Endothelial cell of umbilical vein (primary cell): Measurements from ENCODE around the gene EID2B. TPM values are rescaled to one million over a fixed set of nuclear protein-coding genes. Genes with fewer than 3 reads are reported as not detected.

ENCODE experiments used
- BruUV-seq: library from RNA; stranded (reverse); fragments of 400-500 nt; replicated peaks from 2 replicates; lab custom pipeline; 2021; lab: Mats Ljungman, UMichigan
- CTCF ChIA-PET: fragments of 300-600, 350-600 bp; sonication (Branson Sonifier 250); formaldehyde crosslinking; loops from one replicate; lab custom pipeline; 2021; ENCODE audit warnings: antibody characterized with exemption, inconsistent platforms; lab: Charles Lee
- POLR2A ChIA-PET: fragments of 300-600, 350-600 bp; sonication (Branson Sonifier 250); formaldehyde crosslinking; loops from one replicate; lab custom pipeline; 2021; ENCODE audit warnings: antibody characterized with exemption, inconsistent platforms; lab: Charles Lee
- DNase-seq: peaks from one replicate; pipeline ENCODE4 v3.0.0-alpha.2; 2011; ENCODE audit warnings: low read depth, low spot score
- FAIRE-seq: peaks from 2 replicates; lab custom pipeline; 2011; peaks lifted over from hg19 to GRCh38; lab: Jason Lieb, UNC
- H2AFZ ChIP-seq: 2 replicates; pipeline ENCODE4 v1.6.0; 2012; ENCODE audit warnings: low read depth, low read length, control low read depth, inconsistent platforms
- H3K27ac ChIP-seq: 2 replicates; pipeline ENCODE4 v1.5.1; 2011; ENCODE audit warnings: low read depth, mild to moderate bottlenecking, control low read depth, low read length, moderate library complexity; ENCODE audit not compliant: insufficient read depth
- H3K27me3 ChIP-seq, 2 experiments: 2 replicates each; pipeline versions ENCODE4 v1.6.0 to v1.6.1; 2011; ENCODE audit warnings: low read length in 2 of 2, mixed read lengths in 1 of 2; ENCODE audit not compliant: control insufficient read depth in 2 of 2, insufficient read depth in 2 of 2
- H3K36me3 ChIP-seq, 2 experiments: 2 replicates in 1 of 2; 3 replicates in 1 of 2; pipeline ENCODE4 v1.5.1; 2011; ENCODE audit warnings: low read length in 2 of 2, mild to moderate bottlenecking in 1 of 2, moderate library complexity in 1 of 2; ENCODE audit not compliant: control insufficient read depth in 2 of 2, insufficient read depth in 2 of 2; ENCODE audit errors: extremely low read depth in 1 of 2
- H3K4me1 ChIP-seq: 3 replicates; pipeline ENCODE4 v1.5.1; 2011; ENCODE audit warnings: mild to moderate bottlenecking, low read length; ENCODE audit not compliant: control insufficient read depth, insufficient read depth; ENCODE audit errors: extremely low read depth
- H3K4me2 ChIP-seq: 2 replicates; pipeline ENCODE4 v1.6.1; 2011; ENCODE audit warnings: low read length, control low read depth, mixed read lengths; ENCODE audit not compliant: insufficient read depth
- H3K4me3 ChIP-seq, 3 experiments: fragments of 200-600 bp in 1 of 3; sonication (generic), shearing (Covaris generic) in 1 of 3; replicated peaks in 1 of 3; 2 replicates each; pipeline ENCODE4 v1.5.1; 2011 to 2016; ENCODE audit warnings: control low read depth in 3 of 3, low read length in 3 of 3, mild to moderate bottlenecking in 2 of 3, inconsistent platforms in 1 of 3, low read depth in 1 of 3, moderate library complexity in 1 of 3; ENCODE audit not compliant: insufficient read depth in 1 of 3
- H3K79me2 ChIP-seq: 2 replicates; pipeline ENCODE4 v1.6.0; 2012; ENCODE audit warnings: low read length, inconsistent platforms; ENCODE audit not compliant: control insufficient read depth, insufficient read depth
- H3K9ac ChIP-seq: replicated peaks from 2 replicates; pipeline ENCODE3; 2011; ENCODE audit warnings: low read length, control low read depth; ENCODE audit not compliant: insufficient read depth; ENCODE audit errors: extremely low read depth
- H3K9me1 ChIP-seq: replicated peaks from 3 replicates; pipeline ENCODE4 v1.6.0; 2011; ENCODE audit warnings: mild to moderate bottlenecking, low read length; ENCODE audit not compliant: control insufficient read depth, insufficient read depth; ENCODE audit errors: extremely low read depth
- H3K9me3 ChIP-seq: replicated peaks from 2 replicates; pipeline ENCODE4 v1.5.1; 2012; ENCODE audit warnings: low read length, inconsistent platforms; ENCODE audit not compliant: control insufficient read depth, insufficient read depth
- H4K20me1 ChIP-seq: replicated peaks from 2 replicates; pipeline ENCODE3; 2011; ENCODE audit warnings: mild to moderate bottlenecking, low read length; ENCODE audit not compliant: control insufficient read depth, insufficient read depth; ENCODE audit errors: extremely low read depth
- EZH2 ChIP-seq: IDR thresholded peaks from 2 replicates; pipeline ENCODE4 v1.6.1; 2012; ENCODE audit warnings: borderline replicate concordance, low read depth, mild to moderate bottlenecking, moderate library complexity, low read length, inconsistent platforms; ENCODE audit not compliant: severe bottlenecking
- FOS ChIP-seq: IDR thresholded peaks from 2 replicates; pipeline ENCODE4 v1.6.1; 2011; ENCODE audit warnings: mild to moderate bottlenecking, low read length, moderate library complexity, borderline replicate concordance; ENCODE audit not compliant: insufficient read depth
- GATA2 ChIP-seq: IDR thresholded peaks from 2 replicates; pipeline ENCODE4 v1.7.0; 2011; ENCODE audit warnings: low read depth, mild to moderate bottlenecking, moderate library complexity, mixed read lengths, low read length; ENCODE audit not compliant: insufficient read length, insufficient read depth
- JUN ChIP-seq: IDR thresholded peaks from 2 replicates; pipeline ENCODE4 v1.6.1; 2011; ENCODE audit warnings: borderline replicate concordance, low read depth; ENCODE audit not compliant: insufficient read length, insufficient read depth
- MYC ChIP-seq: IDR thresholded peaks from one replicate; pipeline ENCODE4 v1.6.1; 2011; ENCODE audit warnings: mild to moderate bottlenecking, low read depth, low read length
- POLR2A ChIP-seq: IDR thresholded peaks from 2 replicates; pipeline ENCODE4 v1.6.1; 2012; ENCODE audit warnings: low read depth, mild to moderate bottlenecking, control low read depth, low read length
- POLR2AphosphoS5 ChIP-seq: IDR thresholded peaks from 2 replicates; pipeline ENCODE4 v1.6.1; 2012; ENCODE audit warnings: low read depth, mild to moderate bottlenecking, control low read depth, low read length, moderate library complexity; ENCODE audit not compliant: insufficient read depth
- dilution Hi-C: fragments of 300-500 bp; cut with MboI; formaldehyde crosslinking; loops from one replicate; pipeline ENCODE4 v1.15.0; 2019; ENCODE audit warnings: low sequenced_read_pairs; ENCODE audit not compliant: extremely low pct_ligation_motif_present
- intact Hi-C: fragments of 100-400 bp; cut with micrococcal nuclease; formaldehyde crosslinking; loops from one replicate; pipeline ENCODE4 v1.10.0; 2022
- polyA plus RNA-seq, 4 experiments: library from polyadenylated mRNA; depleted of rRNA in 3 of 4; stranded (reverse) in 3 of 4; unstranded in 1 of 4; fragments of >200 nt; gene quantifications; 2 replicates each; pipeline versions ENCODE4 v1.2.1 to v1.2.3, GENCODE V29; 2011 to 2012; ENCODE audit warnings: missing spikeins in 1 of 4
- total RNA-seq: library from RNA; stranded (reverse); gene quantifications from 2 replicates; pipeline ENCODE4 v1.2.3, GENCODE V29; 2021
- TF ChIP-seq, protein P1 (sequence below), 2 donors: IDR thresholded peaks; 1 replicate in 1 of 2; 2 replicates in 1 of 2; pipeline ENCODE4 v1.5.1; 2011; ENCODE audit warnings: low read length in 2 of 2, mild to moderate bottlenecking in 2 of 2, moderate library complexity in 2 of 2, control low read depth in 1 of 2, inconsistent platforms in 1 of 2, low read depth in 1 of 2; ENCODE audit not compliant: insufficient read depth in 1 of 2; ENCODE audit errors: extremely low read depth in 1 of 2
- TF ChIP-seq, protein P2 (sequence below): IDR thresholded peaks from 2 replicates; pipeline ENCODE4 v1.6.1; 2011; ENCODE audit not compliant: insufficient read depth, insufficient read length

EID2B gene
- total and polyA plus RNA-seq, 2 donors (not counting 3 experiments of a cell fraction or from before 2014, with no cell fraction given) = 1.7 to 3.9 TPM

DNA sequence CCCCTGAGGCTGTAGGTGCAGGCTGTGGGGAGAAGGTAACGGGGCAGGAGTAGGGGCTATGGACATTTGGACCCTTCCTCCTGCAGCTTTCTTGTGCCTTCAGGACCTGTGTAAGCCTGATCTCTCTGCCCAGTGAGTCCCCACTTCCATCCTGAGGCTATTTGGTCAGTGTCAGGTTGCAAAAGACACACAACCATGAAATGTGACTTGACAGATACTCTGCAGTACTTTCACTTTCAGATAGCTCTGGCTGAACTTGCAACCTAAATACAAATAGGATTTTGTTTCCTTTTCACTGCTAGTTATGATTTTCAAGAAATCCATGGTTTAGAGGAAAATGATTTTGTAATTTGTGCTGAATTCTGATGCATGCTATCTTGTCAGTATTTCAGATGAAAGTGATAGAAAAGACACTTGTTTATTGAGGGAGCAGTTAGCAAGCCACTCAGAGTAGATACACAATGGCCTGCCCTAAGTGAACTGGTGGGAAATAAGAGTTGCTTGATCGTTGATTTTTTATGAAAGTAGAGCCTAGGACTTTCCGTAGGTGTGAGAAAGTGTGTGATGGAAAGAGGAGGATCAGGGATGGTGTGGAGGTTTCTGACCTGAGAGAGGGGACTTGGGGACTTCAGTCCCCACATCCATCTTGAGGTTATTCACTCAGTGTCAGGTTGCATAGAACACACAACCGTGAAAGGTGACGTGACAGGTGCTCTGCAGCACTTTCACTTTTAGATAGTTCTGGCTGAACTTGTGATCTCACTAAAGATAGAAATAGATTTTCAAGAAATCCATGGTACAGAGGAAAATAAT lies 25.4 kb upstream of the EID2B start:
- TF ChIP-seq POLR2A (no peak), GATA2 (no peak), POLR2AphosphoS5 (no peak), FOS (no peak), EZH2 (no peak), JUN (no peak), MYC (no peak)
- TF ChIP-seq, protein P1, sequence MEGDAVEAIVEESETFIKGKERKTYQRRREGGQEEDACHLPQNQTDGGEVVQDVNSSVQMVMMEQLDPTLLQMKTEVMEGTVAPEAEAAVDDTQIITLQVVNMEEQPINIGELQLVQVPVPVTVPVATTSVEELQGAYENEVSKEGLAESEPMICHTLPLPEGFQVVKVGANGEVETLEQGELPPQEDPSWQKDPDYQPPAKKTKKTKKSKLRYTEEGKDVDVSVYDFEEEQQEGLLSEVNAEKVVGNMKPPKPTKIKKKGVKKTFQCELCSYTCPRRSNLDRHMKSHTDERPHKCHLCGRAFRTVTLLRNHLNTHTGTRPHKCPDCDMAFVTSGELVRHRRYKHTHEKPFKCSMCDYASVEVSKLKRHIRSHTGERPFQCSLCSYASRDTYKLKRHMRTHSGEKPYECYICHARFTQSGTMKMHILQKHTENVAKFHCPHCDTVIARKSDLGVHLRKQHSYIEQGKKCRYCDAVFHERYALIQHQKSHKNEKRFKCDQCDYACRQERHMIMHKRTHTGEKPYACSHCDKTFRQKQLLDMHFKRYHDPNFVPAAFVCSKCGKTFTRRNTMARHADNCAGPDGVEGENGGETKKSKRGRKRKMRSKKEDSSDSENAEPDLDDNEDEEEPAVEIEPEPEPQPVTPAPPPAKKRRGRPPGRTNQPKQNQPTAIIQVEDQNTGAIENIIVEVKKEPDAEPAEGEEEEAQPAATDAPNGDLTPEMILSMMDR (IDR thresholded peaks at IDR 0.05; ENCODE audit: extremely low read depth in 1 of 2, insufficient read depth in 1 of 2, low read depth in 1 of 2, low read length in 2 of 2) = no peak
- TF ChIP-seq, protein P2, sequence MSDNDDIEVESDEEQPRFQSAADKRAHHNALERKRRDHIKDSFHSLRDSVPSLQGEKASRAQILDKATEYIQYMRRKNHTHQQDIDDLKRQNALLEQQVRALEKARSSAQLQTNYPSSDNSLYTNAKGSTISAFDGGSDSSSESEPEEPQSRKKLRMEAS = no peak
- H3K36me3 ChIP-seq = no peaks in the 10 kb centered on the region
- no peak overlapping the region for H3K27ac ChIP-seq
- no peak overlapping the region for H3K4me2 ChIP-seq
- H4K20me1 ChIP-seq = no peaks in the 10 kb centered on the region
- H3K27me3 ChIP-seq = peaks cover 4 to 5% of the 10 kb centered on the region in 2 experiments
- POLR2A ChIA-PET = no interaction called here
- FAIRE-seq = no peak
- H3K9ac ChIP-seq = no peak overlapping the region
- no peaks in the 10 kb centered on the region for H3K9me1 ChIP-seq
- H2AFZ ChIP-seq = no peak overlapping the region
- H3K79me2 ChIP-seq = no peaks in the 10 kb centered on the region
- dilution Hi-C loops (no loop called here), intact Hi-C loops (no loop called here)
- no TSS peak for BruUV-seq
- no peaks in the 10 kb centered on the region for H3K9me3 ChIP-seq
- DNase-seq = no peak
- CTCF ChIA-PET = no interaction called here
- no peak overlapping the region for H3K4me3 ChIP-seq
- no peaks in the 10 kb centered on the region for H3K4me1 ChIP-seq
